Measurements from ENCODE around the gene DNAH3.
"Not testable (repeated sequence)": the region's sequence is repeated elsewhere in the genome, so short reads cannot be mapped to it uniquely, and the experiment has no call there.

DNAH3 gene

GRCh38 chr16:21167929-21168602 is 17.4 kb upstream of the DNAH3 start:
- no peak for DNase-seq

GRCh38 chr16:21167360-21167759 is 16.7 kb upstream of the DNAH3 start:
- DNase-seq, result no peak

- no peak for DNase-seq
Measured at GRCh38 chr16:21166561-21166961, 15.9 kb upstream of the DNAH3 start.

GRCh38 chr16:21164521-21165168 is 14.0 kb upstream of the DNAH3 start:
- DNase-seq, result no peak

- no peak for DNase-seq
Measured at GRCh38 chr16:21163576-21163975, 12.9 kb upstream of the DNAH3 start.

- no peak for DNase-seq
Measured at GRCh38 chr16:21162661-21163151, 12.1 kb upstream of the DNAH3 start.

GRCh38 chr16:21161211-21161610 is 10.6 kb upstream of the DNAH3 start:
- no peak for DNase-seq

- DNase-seq, result no peak
Measured at GRCh38 chr16:21160276-21160675, 9.6 kb upstream of the DNAH3 start.

GRCh38 chr16:21159281-21159951 is 8.8 kb upstream of the DNAH3 start:
- DNase-seq, result peak in 1 of 2 donors; percentile 5

- peak; percentile 76 to 77 for DNase-seq
Measured at GRCh38 chr16:21158208-21159110, 7.8 kb upstream of the DNAH3 start, which contains the start of gene LDAF1. Gene LDAF1, plus strand, starts transcription at chr16:21158674. Its CDS starts 2,509 bp downstream, at chr16:21161183.

GRCh38 chr16:21157632-21158031 is 7.0 kb upstream of the DNAH3 start:
- DNase-seq, result no peak

GRCh38 chr16:21156767-21157467 is 6.3 kb upstream of the DNAH3 start:
- DNase-seq, result no peak

GRCh38 chr16:21156011-21156410 is 5.4 kb upstream of the DNAH3 start:
- DNase-seq, result not testable (repeated sequence)

- not testable (repeated sequence) for DNase-seq
Measured at GRCh38 chr16:21153124-21153729, 2.6 kb upstream of the DNAH3 start.

GRCh38 chr16:21152160-21153030 is 1.7 kb upstream of the DNAH3 start:
- not testable (repeated sequence) for DNase-seq

GRCh38 chr16:21145738-21146137 is 4.9 kb downstream of the DNAH3 start:
- DNase-seq, result no peak

GRCh38 chr16:21134053-21134452 is 16.6 kb downstream of the DNAH3 start:
- DNase-seq, result no peak

GRCh38 chr16:21130811-21131210 is 19.8 kb downstream of the DNAH3 start:
- no peak for DNase-seq

GRCh38 chr16:21128991-21129390 is 21.7 kb downstream of the DNAH3 start:
- no peak for DNase-seq

- DNase-seq, result no peak
Measured at GRCh38 chr16:21126518-21126917, 24.1 kb downstream of the DNAH3 start.

- DNase-seq, result no peak
Measured at GRCh38 chr16:21125191-21125590, 25.5 kb downstream of the DNAH3 start.

All from stimulated activated CD4-positive, alpha-beta T cell treated with anti-CD3 and anti-CD28 coated beads, Interleukin-2, amount 100 ng/mL, for 48 hours (primary cell).